Karpas-422 (cell line): Measurements from ENCODE around the gene DOCK4. TPM values are rescaled to one million over a fixed set of nuclear protein-coding genes. Genes with fewer than 3 reads are reported as not detected.

Source experiments
- DNase-seq: peaks from one replicate; pipeline ENCODE4 v3.0.0-alpha.2; 2015
- H2AFZ ChIP-seq: fragments of 200-600 bp; sonication (generic); 2 replicates; pipeline ENCODE4 v1.6.1; 2014; ENCODE audit warnings: antibody characterized with exemption, low read length, mixed read lengths
- H3K27ac ChIP-seq: fragments of 200-600 bp; sonication (generic); 2 replicates; pipeline ENCODE4 v1.5.1; 2014; ENCODE audit warnings: mild to moderate bottlenecking, low read length, moderate library complexity
- H3K27me3 ChIP-seq: fragments of 200-600 bp; sonication (generic); 2 replicates; pipeline ENCODE4 v1.6.1; 2014; ENCODE audit warnings: low read length, mixed read lengths
- H3K36me3 ChIP-seq: fragments of 200-600 bp; sonication (generic); 2 replicates; pipeline ENCODE4 v1.6.1; 2014; ENCODE audit warnings: low read length, mixed read lengths; ENCODE audit not compliant: insufficient read depth
- H3K4me1 ChIP-seq: fragments of 200-600 bp; sonication (generic); 2 replicates; pipeline ENCODE4 v1.6.1; 2014; ENCODE audit warnings: mild to moderate bottlenecking, low read length, mixed read lengths
- H3K4me2 ChIP-seq: fragments of 200-600 bp; sonication (generic); 2 replicates; pipeline ENCODE4 v1.6.1; 2014; ENCODE audit warnings: low read length, low read depth, mild to moderate bottlenecking; ENCODE audit not compliant: poor library complexity, severe bottlenecking
- H3K4me3 ChIP-seq: fragments of 200-600 bp; sonication (generic); 2 replicates; pipeline ENCODE4 v1.5.1; 2014; ENCODE audit warnings: mild to moderate bottlenecking, antibody characterized with exemption, low read length, mixed read lengths
- H3K79me2 ChIP-seq: fragments of 200-600 bp; sonication (generic); 2 replicates; pipeline ENCODE4 v1.6.1; 2014; ENCODE audit warnings: mild to moderate bottlenecking, low read length, mixed read lengths
- H3K9ac ChIP-seq: fragments of 200-600 bp; sonication (generic); 2 replicates; pipeline ENCODE4 v1.6.0; 2014; ENCODE audit warnings: low read length
- H3K9me2 ChIP-seq: fragments of 200-600 bp; sonication (generic), shearing (Covaris generic); replicated peaks from 2 replicates; pipeline ENCODE4 v1.6.0; 2014; ENCODE audit warnings: mild to moderate bottlenecking, low read length, moderate library complexity; ENCODE audit not compliant: insufficient read depth
- H3K9me3 ChIP-seq: fragments of 300-700, 200-600 bp; sonication (generic); 2 replicates; pipeline ENCODE4 v1.6.1; 2014; ENCODE audit warnings: low read length, mixed read lengths
- H4K20me1 ChIP-seq: fragments of 200-600 bp; sonication (generic); 2 replicates; pipeline ENCODE4 v1.6.1; 2014; ENCODE audit warnings: mild to moderate bottlenecking, antibody characterized with exemption, low read length, low read depth; ENCODE audit not compliant: insufficient read depth
- total RNA-seq: library from RNA; depleted of rRNA; stranded (reverse); fragments of >200 nt; shearing (Covaris generic); gene quantifications from 2 replicates; pipeline ENCODE4 v1.2.3, GENCODE V29; 2014; ENCODE audit warnings: low replicate concordance

DOCK4 gene
- total RNA-seq, 1 experiment from 2014 or later: 0.07 TPM

- H3K4me3 ChIP-seq: no peak overlapping the region
- H3K27ac ChIP-seq: no peak overlapping the region
- no peaks in the 10 kb centered on the region for H3K4me1 ChIP-seq
- no peak overlapping the region for H3K9ac ChIP-seq
- no peaks in the 10 kb centered on the region for H3K27me3 ChIP-seq
- H2AFZ ChIP-seq: no peak overlapping the region
- H4K20me1 ChIP-seq: no peaks in the 10 kb centered on the region
- no peaks in the 10 kb centered on the region for H3K36me3 ChIP-seq
- no peak overlapping the region for H3K4me2 ChIP-seq
- DNase-seq: no peak
- no peaks in the 10 kb centered on the region for H3K9me3 ChIP-seq
- H3K79me2 ChIP-seq: no peaks in the 10 kb centered on the region
- H3K9me2 ChIP-seq: no peaks in the 10 kb centered on the region
Measured at GRCh38 chr7:111821046-111821445, 385.2 kb downstream of the DOCK4 start.

- Histone ChIP-seq H3K9me2 (no peaks in the 10 kb centered on the region), H3K4me2 (no peak overlapping the region), H3K9ac (no peak overlapping the region), H3K4me1 (no peaks in the 10 kb centered on the region), H4K20me1 (no peaks in the 10 kb centered on the region), H3K79me2 (no peaks in the 10 kb centered on the region), H3K27ac (no peak overlapping the region), H3K27me3 (no peaks in the 10 kb centered on the region), H3K9me3 (no peaks in the 10 kb centered on the region), H3K36me3 (no peaks in the 10 kb centered on the region), H2AFZ (no peak overlapping the region), H3K4me3 (no peak overlapping the region)
- no peak for DNase-seq
Measured at GRCh38 chr7:111820621-111821020, 385.6 kb downstream of the DOCK4 start.

GRCh38 chr7:111820121-111820520 is 386.1 kb downstream of the DOCK4 start:
- Histone ChIP-seq H4K20me1 (no peaks in the 10 kb centered on the region), H3K36me3 (no peaks in the 10 kb centered on the region)
- no peak for DNase-seq

GRCh38 chr7:111815354-111815753 is 390.8 kb downstream of the DOCK4 start:
- Histone ChIP-seq H3K36me3 (no peaks in the 10 kb centered on the region), H3K9ac (no peak overlapping the region), H3K9me2 (no peaks in the 10 kb centered on the region), H3K4me1 (no peaks in the 10 kb centered on the region), H3K9me3 (no peaks in the 10 kb centered on the region), H3K27ac (no peak overlapping the region), H4K20me1 (no peaks in the 10 kb centered on the region), H3K27me3 (no peaks in the 10 kb centered on the region), H2AFZ (no peak overlapping the region), H3K4me2 (no peak overlapping the region), H3K4me3 (no peak overlapping the region), H3K79me2 (no peaks in the 10 kb centered on the region)
- DNase-seq: no peak

More at GRCh38 chr7:111820121-111820520, 386.1 kb downstream of the DOCK4 start:
- no peak overlapping the region for H3K9ac ChIP-seq
- no peaks in the 10 kb centered on the region for H3K9me2 ChIP-seq
- no peaks in the 10 kb centered on the region for H3K27me3 ChIP-seq
- H3K79me2 ChIP-seq: no peaks in the 10 kb centered on the region
- no peaks in the 10 kb centered on the region for H3K4me1 ChIP-seq
- no peak overlapping the region for H3K4me2 ChIP-seq
- no peak overlapping the region for H3K4me3 ChIP-seq
- H3K27ac ChIP-seq: no peak overlapping the region
- no peak overlapping the region for H2AFZ ChIP-seq
- H3K9me3 ChIP-seq: no peaks in the 10 kb centered on the region

GRCh38 chr7:111813306-111813705 is 392.9 kb downstream of the DOCK4 start:
- Histone ChIP-seq H4K20me1 (no peaks in the 10 kb centered on the region), H3K4me2 (no peak overlapping the region), H3K27ac (no peak overlapping the region), H3K79me2 (no peaks in the 10 kb centered on the region), H3K4me3 (no peak overlapping the region), H3K27me3 (no peaks in the 10 kb centered on the region), H3K9ac (no peak overlapping the region), H3K9me2 (no peaks in the 10 kb centered on the region), H3K4me1 (no peaks in the 10 kb centered on the region), H2AFZ (no peak overlapping the region), H3K36me3 (no peaks in the 10 kb centered on the region), H3K9me3 (no peaks in the 10 kb centered on the region)
- DNase-seq: no peak

GRCh38 chr7:111806232-111806631 is 400.0 kb downstream of the DOCK4 start:
- Histone ChIP-seq H3K27ac (no peak overlapping the region), H4K20me1 (no peaks in the 10 kb centered on the region), H3K79me2 (no peaks in the 10 kb centered on the region), H3K27me3 (no peaks in the 10 kb centered on the region), H3K4me3 (no peak overlapping the region), H3K9ac (no peak overlapping the region), H3K9me3 (no peaks in the 10 kb centered on the region), H3K4me2 (no peak overlapping the region), H3K9me2 (no peaks in the 10 kb centered on the region), H2AFZ (no peak overlapping the region), H3K4me1 (no peaks in the 10 kb centered on the region), H3K36me3 (no peaks in the 10 kb centered on the region)
- DNase-seq: no peak

- no peak overlapping the region for H3K4me2 ChIP-seq
- no peak overlapping the region for H3K4me3 ChIP-seq
- H3K79me2 ChIP-seq: no peaks in the 10 kb centered on the region
- no peaks in the 10 kb centered on the region for H3K9me2 ChIP-seq
- H2AFZ ChIP-seq: no peak overlapping the region
- no peaks in the 10 kb centered on the region for H3K27me3 ChIP-seq
- no peak for DNase-seq
- H3K27ac ChIP-seq: no peak overlapping the region
- H3K9ac ChIP-seq: no peak overlapping the region
- H4K20me1 ChIP-seq: no peaks in the 10 kb centered on the region
- no peaks in the 10 kb centered on the region for H3K4me1 ChIP-seq
- H3K9me3 ChIP-seq: 0 out of 2 replicates have a peak, but pooled peaks cover 4% of the 10 kb centered on the region
- no peaks in the 10 kb centered on the region for H3K36me3 ChIP-seq
Measured at GRCh38 chr7:111803015-111803758, 403.0 kb downstream of the DOCK4 start.

- H3K9me3 ChIP-seq: peaks cover 7% of the 10 kb centered on the region
- H3K4me2 ChIP-seq: no peak overlapping the region
- H3K27ac ChIP-seq: no peak overlapping the region
- H3K27me3 ChIP-seq: no peaks in the 10 kb centered on the region
- H3K4me3 ChIP-seq: no peak overlapping the region
- no peaks in the 10 kb centered on the region for H4K20me1 ChIP-seq
- H3K79me2 ChIP-seq: no peaks in the 10 kb centered on the region
- no peaks in the 10 kb centered on the region for H3K36me3 ChIP-seq
- H2AFZ ChIP-seq: no peak overlapping the region
- DNase-seq: no peak
- H3K4me1 ChIP-seq: no peaks in the 10 kb centered on the region
- no peaks in the 10 kb centered on the region for H3K9me2 ChIP-seq
- no peak overlapping the region for H3K9ac ChIP-seq
Measured at GRCh38 chr7:111802194-111802772, 403.9 kb downstream of the DOCK4 start.
